ENCODE results near the gene B3GLCT.
"Not testable (repeated sequence)": the region's sequence is repeated elsewhere in the genome, so short reads cannot be mapped to it uniquely, and the experiment has no call there.

B3GLCT gene

GRCh38 chr13:31314961-31315360, 115.2 kb downstream of the B3GLCT start:
- FAIRE-seq (no peak), DNase-seq (ENCODE audit: insufficient read length, low spot score) (no peak)
- TF ChIP-seq POLR2A (IDR thresholded peaks at IDR 0.05; ENCODE audit: low read depth, low read length), result no peak

- TF ChIP-seq POLR2A (IDR thresholded peaks at IDR 0.05; ENCODE audit: low read depth, low read length), result no peak
- DNase-seq (ENCODE audit: insufficient read length, low spot score), result no peak
- no peak for FAIRE-seq
Observed at GRCh38 chr13:31320946-31321345, 121.2 kb downstream of the B3GLCT start.

GRCh38 chr13:31321457-31321856, 121.7 kb downstream of the B3GLCT start:
- no peak for DNase-seq (ENCODE audit: insufficient read length, low spot score)
- FAIRE-seq, result no peak

GRCh38 chr13:31322026-31322425, 122.3 kb downstream of the B3GLCT start:
- no peak for FAIRE-seq
- no peak for DNase-seq (ENCODE audit: insufficient read length, low spot score)
- TF ChIP-seq POLR2A (IDR thresholded peaks at IDR 0.05; ENCODE audit: low read depth, low read length), result no peak

More at GRCh38 chr13:31321457-31321856, 121.7 kb downstream of the B3GLCT start:
- no peak for TF ChIP-seq POLR2A (IDR thresholded peaks at IDR 0.05; ENCODE audit: low read depth, low read length)

- no peak for TF ChIP-seq POLR2A (IDR thresholded peaks at IDR 0.05; ENCODE audit: low read depth, low read length)
- FAIRE-seq (no peak), DNase-seq (ENCODE audit: insufficient read length, low spot score) (no peak)
Observed at GRCh38 chr13:31322702-31323405, 123.1 kb downstream of the B3GLCT start.

GRCh38 chr13:31327182-31327860, 127.5 kb downstream of the B3GLCT start:
- FAIRE-seq (no peak), DNase-seq (ENCODE audit: insufficient read length, low spot score) (no peak)
- TF ChIP-seq POLR2A (IDR thresholded peaks at IDR 0.05; ENCODE audit: low read depth, low read length), result no peak

GRCh38 chr13:31328549-31329235, 128.9 kb downstream of the B3GLCT start:
- no peak for TF ChIP-seq POLR2A (IDR thresholded peaks at IDR 0.05; ENCODE audit: low read depth, low read length)
- no peak for FAIRE-seq
- no peak for DNase-seq (ENCODE audit: insufficient read length, low spot score)

- FAIRE-seq, result no peak
- no peak for DNase-seq (ENCODE audit: insufficient read length, low spot score)
- TF ChIP-seq POLR2A (IDR thresholded peaks at IDR 0.05; ENCODE audit: low read depth, low read length), result no peak
Observed at GRCh38 chr13:31330236-31330635, 130.5 kb downstream of the B3GLCT start.

GRCh38 chr13:31331068-31331467, 131.3 kb downstream of the B3GLCT start:
- no peak for DNase-seq (ENCODE audit: insufficient read length, low spot score)
- TF ChIP-seq POLR2A (IDR thresholded peaks at IDR 0.05; ENCODE audit: low read depth, low read length), result no peak
- FAIRE-seq, result no peak

GRCh38 chr13:31334547-31334946, 134.8 kb downstream of the B3GLCT start:
- DNase-seq (ENCODE audit: insufficient read length, low spot score), result no peak
- FAIRE-seq, result no peak
- TF ChIP-seq POLR2A (IDR thresholded peaks at IDR 0.05; ENCODE audit: low read depth, low read length), result no peak

GRCh38 chr13:31334994-31335557, 135.3 kb downstream of the B3GLCT start:
- FAIRE-seq, result no peak
- no peak for TF ChIP-seq POLR2A (IDR thresholded peaks at IDR 0.05; ENCODE audit: low read depth, low read length)
- no peak for DNase-seq (ENCODE audit: insufficient read length, low spot score)

- not testable (repeated sequence) for DNase-seq (ENCODE audit: insufficient read length, low spot score); FAIRE-seq
Observed at GRCh38 chr13:31339616-31340015, 139.8 kb downstream of the B3GLCT start.

GRCh38 chr13:31340848-31341247, 141.1 kb downstream of the B3GLCT start:
- DNase-seq (ENCODE audit: insufficient read length, low spot score); FAIRE-seq: not testable (repeated sequence)

GRCh38 chr13:31346891-31347290, 147.1 kb downstream of the B3GLCT start:
- FAIRE-seq (no peak), DNase-seq (ENCODE audit: insufficient read length, low spot score) (no peak)
- TF ChIP-seq POLR2A (IDR thresholded peaks at IDR 0.05; ENCODE audit: low read depth, low read length), result no peak
